Measurements from ENCODE around the gene PTPRN2.

PTPRN2 gene

GRCh38 chr7:157719705-157720655 lies 867.6 kb downstream of the PTPRN2 start:
- no peak for DNase-seq (ENCODE audit: low read depth in 2 of 2)

DNA sequence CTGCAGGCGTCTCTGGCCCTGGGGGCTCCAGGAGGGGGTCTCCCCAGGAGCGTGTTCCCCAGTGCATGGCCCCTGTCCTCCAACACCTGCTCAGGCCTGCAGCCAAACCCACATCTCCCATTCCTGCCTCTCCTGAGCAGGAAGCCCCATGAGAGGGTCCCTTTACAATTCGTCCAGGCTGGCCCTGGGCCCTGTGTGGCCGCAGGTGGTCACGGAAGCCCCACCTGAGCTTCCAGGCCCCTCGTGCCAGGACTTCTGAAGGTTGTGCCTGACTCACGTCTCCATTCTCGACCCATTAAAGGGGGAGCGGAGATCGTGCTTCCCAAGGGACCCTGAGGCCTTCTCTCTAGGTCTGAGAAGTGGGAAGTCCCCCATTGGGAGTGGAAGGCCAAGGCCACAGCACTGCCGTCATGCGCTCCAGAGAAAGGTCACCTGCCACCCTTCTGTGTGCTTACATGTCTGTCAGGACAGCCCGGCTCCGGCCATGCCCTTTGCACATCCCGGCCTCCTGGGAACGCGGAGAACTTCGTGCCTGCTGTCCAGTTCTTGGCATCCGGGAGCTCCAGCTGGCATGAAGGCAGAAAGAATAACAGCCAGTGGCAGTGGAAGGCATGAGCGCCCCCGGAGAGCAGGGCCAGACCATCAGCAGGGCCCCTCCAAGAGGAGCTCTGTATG lies 868.5 kb downstream of the PTPRN2 start:
- no peak for DNase-seq (ENCODE audit: low read depth in 2 of 2)

DNA sequence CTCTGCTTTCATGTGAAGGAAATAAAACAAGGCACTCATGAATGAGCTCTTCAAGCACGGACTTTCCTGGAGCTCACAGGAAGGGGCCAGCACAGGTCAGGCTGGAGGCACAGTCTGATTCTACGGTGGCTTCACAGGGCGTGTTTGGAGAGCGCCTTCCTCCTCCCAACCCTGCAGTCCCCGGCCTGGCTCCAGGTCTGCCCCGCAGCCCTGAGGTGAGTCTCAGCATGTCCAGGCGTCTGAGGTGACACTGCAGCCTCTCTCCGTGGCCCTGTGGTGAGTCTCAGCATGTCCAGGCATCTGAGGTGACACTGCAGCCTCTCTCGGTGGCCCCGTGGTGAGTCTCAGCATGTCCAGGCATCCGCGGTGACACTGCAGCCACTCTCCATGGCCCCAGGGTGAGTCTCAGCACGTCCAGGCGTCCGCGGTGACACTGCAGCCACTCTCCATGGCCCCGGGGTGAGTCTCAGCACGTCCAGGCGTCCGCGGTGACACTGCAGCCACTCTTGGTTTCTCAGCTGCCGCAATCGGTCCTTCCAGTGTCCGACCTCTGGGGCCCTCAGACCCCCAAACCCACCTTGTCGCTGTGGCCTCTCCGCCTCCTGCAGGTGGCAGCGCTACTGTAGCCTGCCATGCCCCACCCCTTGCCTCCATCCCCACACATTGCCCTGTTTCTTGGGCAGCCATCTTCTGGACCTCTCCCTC lies 869.2 kb downstream of the PTPRN2 start:
- DNase-seq (ENCODE audit: low read depth in 2 of 2), result no peak

DNA sequence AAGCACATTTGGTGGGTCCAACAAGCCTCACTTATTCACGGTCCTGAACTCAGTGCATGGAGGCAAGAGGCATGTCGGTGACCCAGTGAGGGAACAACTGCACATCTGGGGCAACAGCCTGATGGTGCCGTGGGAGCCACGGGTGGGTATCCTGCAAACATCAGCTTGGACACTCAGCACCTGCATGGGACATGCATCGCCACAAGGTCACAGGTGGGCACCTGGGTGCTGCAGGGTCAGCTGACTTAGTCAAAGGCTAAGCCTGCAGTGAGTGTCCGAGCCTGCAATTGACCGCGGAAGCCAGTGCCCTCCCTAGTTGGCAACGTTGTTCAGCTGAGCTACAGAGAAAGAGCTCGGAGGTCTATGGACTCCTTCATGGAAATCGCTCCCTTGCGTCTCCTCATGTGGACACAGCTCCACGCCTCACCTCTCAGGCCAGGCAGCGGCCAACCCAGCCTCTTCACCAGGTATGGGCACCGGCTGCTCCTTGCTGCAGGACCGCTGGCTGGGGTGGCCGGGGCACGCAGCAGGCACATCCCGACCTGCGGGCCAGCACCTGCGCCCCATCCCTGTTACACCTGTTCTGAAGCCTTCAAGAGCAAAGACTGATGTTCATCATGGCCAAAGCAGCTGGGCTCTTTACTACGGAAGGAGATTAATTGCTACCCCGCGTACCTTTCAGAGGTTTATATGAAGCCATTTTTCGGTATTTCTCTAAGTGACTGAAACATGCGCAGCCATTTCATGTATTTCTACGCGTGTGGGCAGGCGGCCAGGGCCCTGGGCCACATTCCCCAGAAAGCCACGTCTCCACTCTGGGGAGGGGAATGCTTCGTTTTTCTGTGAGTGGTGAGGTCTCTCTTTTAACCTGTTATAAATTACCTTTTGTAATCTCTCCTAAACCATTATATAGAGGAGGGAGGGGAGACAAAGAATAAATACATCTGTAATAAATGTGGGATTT lies 870.1 kb downstream of the PTPRN2 start:
- no peak for DNase-seq (ENCODE audit: low read depth in 2 of 2)

GRCh38 chr7:157715938-157716280 lies 871.7 kb downstream of the PTPRN2 start:
- DNase-seq (ENCODE audit: low read depth in 2 of 2), result no peak

GRCh38 chr7:157715071-157715937 lies 872.3 kb downstream of the PTPRN2 start:
- no peak for DNase-seq (ENCODE audit: low read depth in 2 of 2)

GRCh38 chr7:157714166-157715070 lies 873.2 kb downstream of the PTPRN2 start:
- DNase-seq (ENCODE audit: low read depth in 2 of 2), result no peak

DNA sequence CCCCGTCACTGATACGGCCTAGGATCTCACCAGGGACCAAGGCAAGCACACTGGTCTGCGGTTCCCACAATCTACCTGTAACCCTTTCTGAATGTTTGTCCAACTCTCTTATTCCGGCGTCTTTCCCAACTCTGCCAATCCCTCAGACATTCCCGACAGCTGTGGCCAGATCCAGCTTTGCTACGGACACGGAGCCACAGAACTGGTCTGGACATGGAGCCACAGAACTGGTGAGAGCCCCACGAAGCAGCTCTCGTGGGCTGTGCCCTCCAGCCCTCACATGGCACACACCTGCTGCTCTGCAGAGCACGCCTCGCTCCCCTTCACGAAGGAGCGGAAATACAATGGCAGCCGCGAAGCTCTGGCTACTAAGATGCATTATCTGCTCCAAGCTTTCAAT lies 874.0 kb downstream of the PTPRN2 start:
- no peak for DNase-seq (ENCODE audit: low read depth in 2 of 2)

DNA sequence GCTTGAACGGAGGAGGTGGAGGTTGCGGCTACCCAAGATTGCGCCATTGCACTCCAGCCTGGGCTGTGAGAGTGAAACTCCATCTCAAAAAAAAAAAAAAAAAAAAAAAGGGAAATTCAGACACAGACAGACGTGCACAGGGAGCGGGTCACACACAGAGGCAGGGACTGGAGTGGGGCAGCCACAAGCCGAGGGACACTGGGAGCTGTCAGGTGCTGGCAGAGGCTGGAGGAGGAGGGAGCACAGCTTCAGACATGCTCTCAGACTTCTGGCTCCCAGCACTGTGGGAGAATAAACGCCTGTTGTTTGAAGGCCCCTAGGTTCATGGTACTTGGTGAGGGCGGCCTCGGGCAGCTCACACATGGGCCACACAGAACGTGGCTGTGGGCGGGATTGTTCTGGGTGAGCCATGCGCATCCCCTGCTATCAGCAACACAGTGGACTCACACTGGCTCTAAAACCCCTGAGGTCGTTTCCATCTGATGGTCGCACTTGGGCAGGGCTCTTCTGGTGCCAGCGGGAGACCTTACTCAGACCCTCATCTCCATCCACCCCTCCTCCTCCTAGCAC lies 874.9 kb downstream of the PTPRN2 start:
- no peak for DNase-seq (ENCODE audit: low read depth in 2 of 2)

- DNase-seq (ENCODE audit: low read depth in 2 of 2), result no peak
Observed at GRCh38 chr7:157711353-157711888, 876.2 kb downstream of the PTPRN2 start.

GRCh38 chr7:157710396-157710795 lies 877.2 kb downstream of the PTPRN2 start:
- no peak for DNase-seq (ENCODE audit: low read depth in 2 of 2)

GRCh38 chr7:157709531-157710251 lies 877.9 kb downstream of the PTPRN2 start:
- no peak for DNase-seq (ENCODE audit: low read depth in 2 of 2)

- no peak for DNase-seq (ENCODE audit: low read depth in 2 of 2)
Observed at GRCh38 chr7:157708919-157709295, 878.7 kb downstream of the PTPRN2 start.

DNA sequence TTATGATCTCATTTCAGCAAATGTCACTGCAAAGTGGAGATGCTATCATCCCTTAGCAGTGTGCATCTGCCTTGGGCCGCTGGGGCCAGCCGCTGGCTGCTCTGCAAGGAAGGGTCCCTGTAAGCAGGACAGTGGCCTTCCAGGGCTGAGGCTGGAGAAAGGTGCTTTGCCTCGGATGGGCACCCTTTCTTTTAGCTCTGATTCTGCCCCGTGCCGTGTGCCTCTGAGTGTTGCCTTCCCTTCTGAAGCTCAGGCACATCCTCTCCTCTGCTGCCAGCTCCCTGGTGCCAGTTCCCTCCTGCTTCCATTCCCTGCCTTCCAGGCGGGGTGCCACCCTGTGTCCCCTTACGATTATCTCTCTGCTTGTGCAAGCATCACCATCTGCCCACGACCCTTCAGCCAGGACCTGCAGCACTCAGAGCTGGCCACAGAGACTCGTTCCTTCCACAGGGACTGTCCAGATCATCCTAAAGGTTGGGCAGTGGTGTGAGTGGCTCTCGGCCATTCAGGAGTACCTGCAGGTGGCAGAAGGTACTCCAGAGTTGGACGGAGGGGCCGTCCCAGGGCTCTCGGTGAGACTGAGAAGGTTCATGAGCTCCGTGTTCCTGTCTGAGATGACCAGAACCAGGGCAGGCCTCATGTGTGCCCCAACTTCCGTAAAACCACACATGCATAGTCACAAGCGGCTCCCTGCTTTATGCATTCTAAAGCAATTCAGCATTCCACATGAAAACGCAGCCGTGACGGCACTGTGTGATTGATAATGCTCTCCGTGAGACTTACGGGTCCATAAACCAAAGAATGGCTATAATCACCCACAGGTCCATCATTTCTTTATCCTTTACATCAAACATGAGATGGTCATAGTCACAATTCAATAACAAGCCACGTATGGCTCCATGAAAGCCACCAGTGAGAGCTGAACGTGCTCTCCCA lies 879.4 kb downstream of the PTPRN2 start:
- DNase-seq (ENCODE audit: low read depth in 2 of 2), result no peak

- DNase-seq (ENCODE audit: low read depth in 2 of 2), result no peak
Observed at GRCh38 chr7:157704365-157704764, 883.3 kb downstream of the PTPRN2 start.

DNA sequence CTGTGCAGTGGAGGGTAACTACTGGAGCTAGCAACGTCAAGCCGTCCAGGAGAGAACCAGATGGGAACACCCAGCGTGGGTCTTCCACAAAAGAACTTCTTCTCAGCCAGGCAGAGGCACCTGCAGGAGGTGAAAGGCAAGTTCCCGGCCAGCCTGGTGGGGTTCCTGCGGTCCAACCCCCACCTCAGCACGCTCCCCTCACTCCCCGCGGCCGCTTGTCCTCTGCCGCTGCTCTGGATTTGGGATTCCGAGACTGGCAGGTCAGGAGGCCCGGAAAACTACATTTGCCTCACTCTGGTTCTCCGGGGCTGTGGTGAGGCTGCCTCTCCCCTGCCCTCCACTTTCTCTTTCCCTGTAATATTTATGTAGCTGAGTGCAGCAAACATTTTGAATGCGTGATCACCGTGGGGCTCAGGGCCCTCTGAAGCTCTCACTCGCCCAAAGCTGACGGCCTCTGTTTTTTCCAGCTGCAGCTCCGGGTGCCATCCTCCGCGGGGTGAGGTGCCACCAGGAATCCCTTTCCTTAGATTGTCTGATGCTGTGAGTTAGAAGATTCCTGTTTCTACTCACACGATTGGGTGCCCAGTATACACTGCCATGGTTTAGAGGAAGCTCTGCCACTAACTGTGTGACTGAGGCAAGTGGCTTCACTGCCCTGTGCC lies 884.0 kb downstream of the PTPRN2 start:
- no peak for DNase-seq (ENCODE audit: low read depth in 2 of 2)

Data from activated CD4-positive, alpha-beta T cell treated with anti-CD3 and anti-CD28 coated beads for 24 hours (primary cell).